GM21529 (cell line): ENCODE results near the gene COL5A1.

ENCODE experiments used
- ATAC-seq: cut with Tn5 transposase; IDR thresholded peaks from one replicate; pipeline ENCODE4 v1.9.1; 2021; ENCODE audit not compliant: unreplicated experiment

The COL5A1 gene

GRCh38 chr9:134606951-134607731, 34.5 kb upstream of the COL5A1 start:
- no peak for ATAC-seq

DNA sequence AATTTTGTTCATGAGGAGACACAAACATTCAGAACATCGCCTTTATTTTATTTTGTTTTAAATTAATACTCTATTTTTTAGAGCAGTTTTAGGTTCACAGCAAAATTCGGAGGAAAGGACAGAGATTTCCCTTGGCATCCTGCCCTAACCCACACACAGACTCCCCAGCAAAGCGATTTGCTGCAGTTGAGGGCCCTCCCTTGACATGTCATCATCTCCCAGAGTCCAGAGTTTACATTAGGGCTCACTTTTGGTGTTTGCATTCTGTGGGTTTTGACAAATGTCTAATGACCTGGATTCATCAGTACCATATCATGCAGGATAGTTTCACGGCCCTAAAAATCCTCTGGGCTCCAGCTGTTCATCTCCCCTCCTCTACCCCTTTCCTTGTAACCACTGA, 33.6 kb upstream of the COL5A1 start:
- no peak for ATAC-seq

DNA sequence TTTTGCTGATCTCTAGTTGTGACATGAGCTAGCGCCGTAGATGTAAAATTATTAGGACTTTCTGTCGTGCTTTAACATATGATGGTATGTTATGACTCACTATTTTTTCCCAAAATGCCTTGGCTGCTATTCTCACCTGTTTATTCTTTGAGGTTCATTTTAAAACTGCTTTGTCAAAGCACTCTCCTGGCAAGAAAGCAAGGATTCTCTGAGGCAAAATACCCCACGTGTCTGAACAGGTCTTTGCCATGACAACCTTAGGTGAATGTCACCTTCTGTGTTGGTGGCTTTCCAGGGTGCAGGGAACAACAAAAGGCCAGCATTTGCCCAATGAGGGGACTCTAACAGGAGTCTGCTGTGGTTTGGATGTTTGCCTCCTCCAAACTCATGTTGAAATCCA, 30.6 kb upstream of the COL5A1 start:
- no peak for ATAC-seq

DNA sequence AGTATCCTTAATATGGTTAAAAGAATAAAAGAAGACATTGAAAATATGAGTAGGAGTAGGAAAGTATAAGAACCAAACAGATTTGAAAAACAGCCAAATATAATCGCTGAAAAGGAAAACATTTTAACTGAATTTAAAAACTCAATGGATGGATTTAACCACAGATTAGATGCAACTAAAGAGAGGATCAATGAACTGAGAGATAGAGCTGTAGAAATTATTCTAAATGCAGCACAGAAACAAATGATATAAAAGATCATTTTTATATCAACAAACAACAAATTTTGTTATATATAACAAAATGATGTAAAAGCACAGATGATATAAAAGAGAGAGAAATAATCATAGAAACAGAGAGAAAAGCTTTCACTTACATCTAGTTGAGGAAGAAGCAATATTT, 29.3 kb upstream of the COL5A1 start:
- no peak for ATAC-seq

DNA sequence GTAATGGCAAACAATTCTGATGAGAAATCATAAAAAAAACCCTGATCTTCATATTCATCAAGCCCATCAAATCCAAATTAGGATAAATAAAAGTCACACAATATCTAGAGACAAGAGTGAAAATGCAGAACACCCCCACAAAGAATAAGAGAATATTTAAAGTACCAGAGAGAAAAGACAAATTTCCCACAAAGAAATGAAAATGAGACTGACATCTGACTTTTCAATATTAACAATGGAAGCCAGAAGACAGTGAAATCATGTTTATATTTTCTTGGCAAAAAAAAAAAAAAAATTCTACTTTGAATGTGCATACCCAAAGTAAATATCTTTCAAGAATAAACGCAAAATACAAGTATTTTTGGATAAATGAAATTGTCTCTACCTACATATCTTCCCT, 28.9 kb upstream of the COL5A1 start:
- ATAC-seq: no peak

DNA sequence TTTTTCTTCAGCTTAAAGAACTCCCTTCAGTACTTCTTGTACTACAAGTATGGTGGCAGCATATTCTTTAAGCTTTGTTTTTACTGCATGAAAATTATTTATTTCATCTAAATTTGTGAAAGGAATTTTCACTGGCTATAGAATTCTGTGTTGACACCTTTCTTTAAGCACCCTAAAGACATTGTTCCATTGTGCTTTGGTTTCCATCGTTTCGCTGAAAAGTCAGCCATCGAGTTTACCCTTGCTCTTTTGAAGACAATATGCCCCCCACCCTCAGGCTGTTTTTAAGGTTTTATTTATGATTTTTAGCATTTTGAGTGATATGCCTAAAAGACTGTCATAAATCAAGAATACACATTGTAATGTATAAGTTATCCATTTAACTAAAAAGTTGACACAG, 27.3 kb upstream of the COL5A1 start:
- no peak for ATAC-seq

DNA sequence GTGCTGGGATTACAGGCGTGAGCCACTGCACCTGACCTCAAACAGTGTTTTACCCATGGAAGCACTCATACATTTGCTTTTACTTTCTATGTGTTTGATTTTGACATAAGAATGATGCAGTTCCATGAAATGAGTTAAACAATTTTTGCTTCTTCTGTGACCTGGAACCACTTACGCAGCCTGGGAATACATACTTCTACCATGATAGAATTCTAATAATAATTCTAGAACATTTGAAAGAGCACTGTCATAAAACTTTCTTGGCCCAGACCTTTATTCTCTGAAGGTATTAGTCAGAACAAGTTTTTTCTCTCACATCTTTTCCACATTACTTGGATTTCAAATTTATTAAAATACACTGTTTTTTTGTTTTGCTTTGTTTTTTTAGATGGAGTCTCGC, 25.3 kb upstream of the COL5A1 start:
- no peak for ATAC-seq

DNA sequence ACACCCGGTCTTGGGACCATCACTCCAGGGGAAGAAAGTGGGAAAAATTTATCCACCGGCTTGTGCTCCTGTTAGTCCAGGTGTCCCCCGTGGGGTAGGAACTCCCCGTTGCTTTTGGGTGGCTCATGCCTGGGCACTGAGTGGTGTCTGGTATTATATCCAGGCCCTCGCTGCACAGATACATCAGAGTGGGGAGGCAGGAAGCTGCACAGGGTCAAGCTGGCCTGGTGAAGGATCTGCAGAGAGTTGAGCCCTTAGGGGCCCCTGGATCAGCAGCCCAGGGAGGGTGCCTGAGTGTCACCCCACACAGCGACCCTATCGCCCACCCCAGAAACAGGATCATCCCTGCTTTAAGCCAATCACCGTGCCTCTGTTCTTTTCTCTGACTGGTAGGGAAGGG, 24.4 kb upstream of the COL5A1 start:
- no peak for ATAC-seq

DNA sequence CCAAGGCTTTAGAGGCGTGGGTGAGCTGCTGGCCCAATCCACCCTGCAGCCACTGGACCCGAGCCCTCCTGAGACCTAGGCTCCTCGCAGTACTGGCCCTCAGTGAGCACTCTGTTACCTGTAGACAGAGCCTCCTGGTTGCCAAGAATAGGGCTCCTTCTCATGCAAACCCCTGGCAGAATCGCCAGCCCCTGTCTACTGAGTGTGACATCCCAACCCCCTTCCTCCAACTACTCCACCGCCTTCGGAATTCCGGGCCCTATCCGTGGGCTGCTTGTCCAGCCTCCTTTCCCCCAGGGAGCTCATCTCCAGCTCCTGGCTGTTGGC, 23.8 kb upstream of the COL5A1 start:
- no peak for ATAC-seq

GRCh38 chr9:134618163-134618832, 23.3 kb upstream of the COL5A1 start:
- no peak for ATAC-seq

DNA sequence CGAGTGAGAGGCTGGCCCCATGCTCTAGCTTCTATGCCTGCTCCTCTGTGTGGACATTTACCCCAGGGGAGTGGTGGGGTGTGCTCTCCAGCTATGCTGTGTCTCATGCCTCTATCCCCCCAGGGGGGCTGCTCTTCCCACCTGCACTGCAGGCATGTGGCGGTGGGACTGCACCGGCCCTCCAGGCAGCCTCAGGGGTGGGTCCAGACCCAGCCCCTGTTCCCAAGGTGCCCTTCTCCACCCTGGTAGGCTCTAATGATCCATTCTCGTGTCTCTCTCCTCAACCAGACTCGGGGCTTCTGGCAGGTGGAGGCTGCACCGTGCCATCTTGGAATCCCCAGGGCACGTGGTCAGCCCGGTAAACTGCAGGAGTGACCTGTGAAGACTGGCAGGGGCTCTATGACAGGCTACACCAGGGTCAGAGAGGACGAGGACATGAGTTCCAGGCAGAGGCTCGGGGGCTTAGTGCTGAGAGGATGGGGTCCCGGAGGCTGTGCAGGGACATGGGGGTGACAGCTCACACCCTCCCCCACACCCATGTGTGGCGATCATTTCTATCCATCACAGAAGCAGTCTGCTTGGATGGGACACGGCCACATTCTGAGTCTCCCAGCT, 22.7 kb upstream of the COL5A1 start:
- no peak for ATAC-seq

DNA sequence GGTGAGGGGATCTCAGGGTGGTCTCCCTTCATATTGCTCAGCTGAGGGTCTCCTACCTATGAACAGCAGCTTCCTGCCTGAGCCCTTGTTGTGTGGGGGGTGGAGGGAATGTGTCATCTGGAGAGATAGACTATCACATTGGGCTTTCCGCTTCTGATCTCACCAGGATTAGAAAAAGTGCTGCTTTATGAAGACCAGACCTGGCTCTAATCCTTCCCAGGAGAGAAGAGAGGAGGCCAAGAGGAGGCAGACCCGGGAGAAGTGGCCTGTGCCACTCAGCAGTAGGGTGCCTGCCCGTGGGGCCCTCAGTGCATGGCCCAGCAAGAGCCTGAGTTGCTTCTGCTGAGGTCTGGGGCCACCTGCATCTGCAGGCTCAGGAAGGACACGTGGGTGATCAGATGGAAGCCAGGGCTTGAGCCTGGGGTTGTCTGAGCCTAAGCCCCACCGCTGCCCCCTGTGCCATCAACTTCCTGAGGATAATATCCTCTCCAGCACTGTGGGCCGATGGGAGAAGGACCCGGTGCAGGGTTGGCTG, 22.1 kb upstream of the COL5A1 start:
- no peak for ATAC-seq

DNA sequence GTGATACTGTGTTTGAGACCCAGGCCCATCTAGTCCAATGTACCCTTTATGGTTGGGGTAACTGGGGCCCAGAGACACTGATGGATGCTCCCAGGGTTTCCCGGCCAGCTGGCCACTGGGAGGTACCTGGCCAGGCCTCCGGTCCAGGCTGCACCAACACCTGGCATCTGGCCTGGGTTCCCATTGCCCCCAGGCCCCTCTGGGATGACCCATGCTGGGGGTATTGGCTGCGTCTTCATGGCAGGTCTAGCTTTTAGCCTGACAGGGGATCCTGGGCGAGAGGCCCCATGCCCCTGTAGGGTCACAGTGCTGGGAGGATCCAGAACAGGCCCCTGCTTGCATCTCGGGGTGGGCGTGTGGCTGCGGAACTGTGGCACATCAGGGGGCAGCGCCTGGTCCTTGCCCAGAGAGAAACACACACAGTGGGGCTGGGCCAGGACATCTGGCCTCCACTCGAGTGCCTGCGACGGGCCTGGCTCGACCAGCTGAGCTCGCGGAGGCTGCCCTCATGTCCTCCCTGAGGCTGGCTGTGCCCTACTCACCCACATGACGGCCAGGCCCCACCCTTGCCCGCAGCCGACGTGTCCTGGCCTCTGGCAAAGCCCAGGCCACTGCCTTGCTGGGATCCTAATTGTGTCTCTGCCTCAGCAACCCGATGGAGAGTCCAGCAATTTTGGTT, 21.5 kb upstream of the COL5A1 start:
- no peak for ATAC-seq

- ATAC-seq: no peak
Measured at GRCh38 chr9:134620751-134621557, 20.6 kb upstream of the COL5A1 start.

- no peak for ATAC-seq
Measured at GRCh38 chr9:134621558-134622110, 20.0 kb upstream of the COL5A1 start.

DNA sequence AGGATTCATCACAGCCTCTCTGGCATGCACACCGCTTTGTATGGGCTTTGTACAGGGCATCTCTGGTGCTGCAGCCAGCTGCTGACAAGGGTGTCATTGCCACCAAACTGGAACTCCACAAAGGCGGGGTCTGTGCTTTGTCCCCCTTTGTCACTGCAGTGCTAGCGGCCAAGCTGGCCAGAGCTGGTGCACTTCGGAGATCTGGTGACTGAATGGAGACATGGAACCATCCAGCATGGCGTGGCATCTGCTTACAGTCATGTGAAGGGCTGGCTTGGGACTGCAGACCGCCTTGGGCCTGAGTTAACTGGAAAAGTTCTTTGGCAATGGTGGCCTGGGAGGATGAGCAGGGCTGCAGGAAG, 18.7 kb upstream of the COL5A1 start:
- no peak for ATAC-seq

- no peak for ATAC-seq
Measured at GRCh38 chr9:134623258-134624066, 18.1 kb upstream of the COL5A1 start.

- no peak for ATAC-seq
Measured at GRCh38 chr9:134624137-134624591, 17.4 kb upstream of the COL5A1 start.

DNA sequence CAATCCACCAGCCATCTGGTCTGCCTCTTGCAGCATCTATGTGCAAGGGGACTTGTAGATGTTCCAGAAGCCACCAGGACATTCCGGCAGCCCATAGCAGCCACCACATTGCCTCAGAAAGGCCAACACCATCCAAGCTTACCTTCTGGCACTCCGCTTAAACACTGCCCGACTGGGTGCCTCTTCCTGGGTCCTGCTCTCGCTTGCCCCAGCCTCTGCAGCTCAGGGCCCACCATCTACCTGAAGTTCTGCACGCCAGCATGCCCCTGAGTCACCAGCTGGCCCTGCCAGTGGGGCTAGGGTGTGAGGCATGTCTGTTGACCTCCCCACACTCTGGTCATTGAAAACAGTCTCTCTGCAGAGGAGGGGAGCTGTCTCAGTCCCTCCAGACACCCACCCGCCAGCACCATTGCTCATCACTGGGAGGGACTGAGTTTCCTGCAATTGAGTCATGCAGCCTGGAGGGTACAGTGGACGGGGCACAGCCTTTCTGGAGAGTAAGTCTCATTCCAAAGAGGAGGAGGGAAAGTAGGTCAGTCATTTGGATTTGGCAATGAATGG, 16.9 kb upstream of the COL5A1 start:
- ATAC-seq: no peak
